H1 (cell line): ENCODE data around the gene TEX9.

ENCODE experiments used
- EP300 ChIP-seq, 2 experiments: IDR thresholded peaks; 1 replicate in 1 of 2; 2 replicates in 1 of 2; pipeline ENCODE4 v1.6.1; 2011 to 2012; ENCODE audit warnings: low read depth in 2 of 2, low read length in 2 of 2, mild to moderate bottlenecking in 2 of 2, borderline replicate concordance in 1 of 2, inconsistent platforms in 1 of 2, moderate library complexity in 1 of 2
- POLR2AphosphoS5 ChIP-seq: IDR thresholded peaks from 2 replicates; pipeline ENCODE4 v1.6.1; 2011; ENCODE audit warnings: low read depth, low read length
- SIN3A ChIP-seq, 2 experiments: IDR thresholded peaks in 1 of 2; conservative IDR thresholded peaks in 1 of 2; 2 replicates each; pipeline ENCODE4 v1.6.1; 2011 to 2012; ENCODE audit warnings: low read length in 2 of 2, improper control_type of control experiment in 1 of 2, low read depth in 1 of 2, mild to moderate bottlenecking in 1 of 2
- ZNF274 ChIP-seq: IDR thresholded peaks from 2 replicates; pipeline ENCODE4 v1.7.0; 2012; ENCODE audit warnings: low read length, borderline replicate concordance; ENCODE audit errors: extremely low read depth
- TF ChIP-seq, protein P1 (sequence below), 3 experiments: IDR thresholded peaks; 1 replicate in 2 of 3; 2 replicates in 1 of 3; pipeline versions ENCODE4 v1.5.1 to v1.6.1; 2011; ENCODE audit warnings: low read length in 3 of 3, mild to moderate bottlenecking in 3 of 3, inconsistent platforms in 2 of 3, low read depth in 1 of 3, moderate library complexity in 1 of 3; ENCODE audit not compliant: insufficient read depth in 1 of 3; ENCODE audit errors: control extremely low read depth in 1 of 3
- TF ChIP-seq, protein P2 (sequence below): IDR thresholded peaks from 2 replicates; pipeline ENCODE4 v1.6.1; 2011; ENCODE audit warnings: low read length, improper control_type of control experiment

DNA sequence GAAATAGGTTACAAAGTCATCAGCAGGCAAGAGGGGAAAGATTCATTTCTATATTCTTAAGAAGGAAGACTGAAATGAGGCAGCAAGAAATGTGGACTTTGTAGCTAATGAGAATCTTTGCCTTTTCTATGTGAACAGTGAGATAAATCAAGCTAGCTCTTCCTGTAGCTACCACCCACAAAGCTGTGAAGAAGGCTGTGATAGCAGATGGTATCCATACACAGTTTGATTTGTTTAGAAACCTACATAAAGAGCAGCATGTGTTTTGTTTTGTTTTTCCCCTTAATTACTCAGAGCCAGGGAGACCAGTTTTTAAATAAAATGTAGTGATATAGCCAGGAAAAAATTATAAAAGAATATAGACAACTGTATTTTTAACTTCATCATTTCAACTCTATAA lies 45.5 kb downstream of the TEX9 start:
- TF ChIP-seq, protein P1, sequence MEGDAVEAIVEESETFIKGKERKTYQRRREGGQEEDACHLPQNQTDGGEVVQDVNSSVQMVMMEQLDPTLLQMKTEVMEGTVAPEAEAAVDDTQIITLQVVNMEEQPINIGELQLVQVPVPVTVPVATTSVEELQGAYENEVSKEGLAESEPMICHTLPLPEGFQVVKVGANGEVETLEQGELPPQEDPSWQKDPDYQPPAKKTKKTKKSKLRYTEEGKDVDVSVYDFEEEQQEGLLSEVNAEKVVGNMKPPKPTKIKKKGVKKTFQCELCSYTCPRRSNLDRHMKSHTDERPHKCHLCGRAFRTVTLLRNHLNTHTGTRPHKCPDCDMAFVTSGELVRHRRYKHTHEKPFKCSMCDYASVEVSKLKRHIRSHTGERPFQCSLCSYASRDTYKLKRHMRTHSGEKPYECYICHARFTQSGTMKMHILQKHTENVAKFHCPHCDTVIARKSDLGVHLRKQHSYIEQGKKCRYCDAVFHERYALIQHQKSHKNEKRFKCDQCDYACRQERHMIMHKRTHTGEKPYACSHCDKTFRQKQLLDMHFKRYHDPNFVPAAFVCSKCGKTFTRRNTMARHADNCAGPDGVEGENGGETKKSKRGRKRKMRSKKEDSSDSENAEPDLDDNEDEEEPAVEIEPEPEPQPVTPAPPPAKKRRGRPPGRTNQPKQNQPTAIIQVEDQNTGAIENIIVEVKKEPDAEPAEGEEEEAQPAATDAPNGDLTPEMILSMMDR (IDR thresholded peaks at IDR 0.05; ENCODE audit: control extremely low read depth in 1 of 3, insufficient read depth in 1 of 3, low read depth in 1 of 3, low read length in 3 of 3): no peak
- TF ChIP-seq SIN3A (conservative IDR thresholded peaks at IDR 0.05 in 1 of 2, IDR thresholded peaks at IDR 0.05 in 1 of 2; ENCODE audit: low read depth in 1 of 2, low read length in 2 of 2): no peak
- TF ChIP-seq EP300 (IDR thresholded peaks at IDR 0.05; ENCODE audit: borderline replicate concordance in 1 of 2, low read depth in 2 of 2, low read length in 2 of 2): no peak
- no peak for TF ChIP-seq ZNF274
- TF ChIP-seq POLR2AphosphoS5: no peak
- TF ChIP-seq, protein P2, sequence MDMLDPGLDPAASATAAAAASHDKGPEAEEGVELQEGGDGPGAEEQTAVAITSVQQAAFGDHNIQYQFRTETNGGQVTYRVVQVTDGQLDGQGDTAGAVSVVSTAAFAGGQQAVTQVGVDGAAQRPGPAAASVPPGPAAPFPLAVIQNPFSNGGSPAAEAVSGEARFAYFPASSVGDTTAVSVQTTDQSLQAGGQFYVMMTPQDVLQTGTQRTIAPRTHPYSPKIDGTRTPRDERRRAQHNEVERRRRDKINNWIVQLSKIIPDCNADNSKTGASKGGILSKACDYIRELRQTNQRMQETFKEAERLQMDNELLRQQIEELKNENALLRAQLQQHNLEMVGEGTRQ: no peak
